BJ (cell line): ENCODE measurements around the gene LNP1. TPM values are rescaled to one million over a fixed set of nuclear protein-coding genes. Genes with fewer than 3 reads are reported as not detected.

ENCODE experiments used
- CTCF ChIA-PET: fragments of 350-600 bp; formaldehyde crosslinking; extraction: SDS; loops from one replicate; lab custom pipeline; 2021; ENCODE audit warnings: antibody characterized with exemption, inconsistent platforms; lab: Yijun Ruan, JAX
- POLR2A ChIA-PET: fragments of 300-600 bp; sonication (Branson Sonifier 250); formaldehyde crosslinking; extraction: SDS; loops from one replicate; lab custom pipeline; 2021; ENCODE audit warnings: antibody characterized with exemption; lab: Charles Lee
- DNase-seq: peaks from one replicate; pipeline ENCODE4 v3.0.0-alpha.2; 2011; ENCODE audit warnings: low read depth
- H3K27me3 ChIP-seq: 2 replicates; pipeline ENCODE4 v1.6.0; 2011; ENCODE audit warnings: low read length; ENCODE audit not compliant: control insufficient read depth, insufficient read depth
- H3K36me3 ChIP-seq: 2 replicates; pipeline ENCODE4 v1.5.1; 2011; ENCODE audit warnings: low read length; ENCODE audit not compliant: control insufficient read depth, insufficient read depth
- H3K4me3 ChIP-seq: 2 replicates; pipeline ENCODE4 v1.5.1; 2011; ENCODE audit warnings: low read depth, mild to moderate bottlenecking, control low read depth, low read length
- CTCF ChIP-seq: IDR thresholded peaks from 2 replicates; pipeline ENCODE4 v1.5.1; 2011; ENCODE audit warnings: low read depth, mild to moderate bottlenecking, control low read depth, inconsistent platforms, low read length, moderate library complexity; ENCODE audit not compliant: insufficient read depth
- polyA plus RNA-seq: library from polyadenylated mRNA; depleted of rRNA; stranded (reverse); fragments of >200 nt; gene quantifications from 2 replicates; pipeline ENCODE4 v1.2.3, GENCODE V29; 2011

LNP1 gene
- polyA plus RNA-seq, 1 experiment: 2.1 TPM

DNA sequence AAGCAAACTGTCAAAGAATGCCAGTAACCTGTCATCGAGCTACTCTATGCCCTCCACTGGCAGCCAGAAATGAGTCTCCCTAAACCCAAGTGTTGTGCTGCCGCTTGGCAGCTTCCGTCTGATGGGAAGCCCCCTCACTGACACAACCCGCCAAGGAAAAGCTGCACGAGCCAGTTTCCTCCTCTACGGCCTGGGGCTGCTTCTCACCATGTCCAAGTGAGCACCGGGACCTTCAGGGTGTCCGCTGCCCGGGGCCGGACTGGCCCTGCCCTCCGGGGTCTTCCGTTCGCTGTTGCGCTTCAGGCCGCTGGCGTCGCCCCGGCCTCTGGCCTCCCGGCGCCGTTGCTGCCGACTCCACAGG is 940 bp upstream of the LNP1 start:
- no peaks in the 10 kb centered on the region for H3K27me3 ChIP-seq
- peak overlapping the region; percentile 76 for H3K4me3 ChIP-seq
- ChIA-PET POLR2A (no interaction called here), CTCF (interaction anchor here (1.5 kb wide), 2 partner anchors 9 to 14 kb away, joined by 3 to 4 read pairs; no protein-coding TSS in a partner anchor)
- TF ChIP-seq CTCF: no peak
- no peaks in the 10 kb centered on the region for H3K36me3 ChIP-seq
- no peak for DNase-seq

GRCh38 chr3:100401674-100402041 is 319 bp downstream of the LNP1 start:
- peak overlapping the region; percentile 76 for H3K4me3 ChIP-seq
- no peaks in the 10 kb centered on the region for H3K36me3 ChIP-seq
- ChIA-PET CTCF (interaction anchor here (0.8 kb wide), 1 partner anchor 188 kb away, joined by 3 read pairs; no protein-coding TSS in a partner anchor), POLR2A (interaction anchor here (0.6 kb wide), 3 partner anchors 10 to 692 kb away, joined by 3 to 5 read pairs (median 3); no protein-coding TSS in a partner anchor)
- no peak for DNase-seq
- no peak for TF ChIP-seq CTCF
- no peaks in the 10 kb centered on the region for H3K27me3 ChIP-seq

- peak; percentile 44 for DNase-seq
- Histone ChIP-seq H3K27me3 (no peaks in the 10 kb centered on the region), H3K36me3 (no peaks in the 10 kb centered on the region), H3K4me3 (peak overlapping the region; percentile 76)
- TF ChIP-seq CTCF: no peak
- ChIA-PET CTCF (interaction anchor here (0.7 kb wide), 1 partner anchor 727 kb away, joined by 3 read pairs; no protein-coding TSS in a partner anchor), POLR2A (no interaction called here)
These were observed 917 bp downstream of the LNP1 start for GRCh38 chr3:100402256-100402655.

DNA sequence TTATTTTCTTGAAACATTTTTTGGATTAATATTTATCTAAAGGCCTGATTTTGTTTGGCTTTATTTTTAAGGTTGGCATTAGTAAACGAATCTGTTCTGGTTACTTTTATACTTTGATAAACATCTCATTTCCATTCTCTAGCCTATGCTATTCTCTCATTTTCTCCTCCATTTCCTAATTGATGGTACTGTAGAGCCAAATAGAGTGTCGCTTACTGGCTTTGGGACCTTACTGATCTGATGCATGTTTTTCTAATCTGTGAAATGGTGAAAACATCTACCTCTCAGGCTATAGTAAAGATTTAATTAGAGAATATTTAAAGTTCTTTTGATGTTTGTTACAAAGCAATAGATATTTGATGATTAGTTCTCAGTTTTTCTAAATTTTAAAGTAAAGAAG is 1.6 kb downstream of the LNP1 start:
- POLR2A ChIA-PET: no interaction called here
- CTCF ChIA-PET: no interaction called here
- no peak for TF ChIP-seq CTCF
- Histone ChIP-seq H3K4me3 (peak overlapping the region; percentile 76), H3K36me3 (no peaks in the 10 kb centered on the region), H3K27me3 (no peaks in the 10 kb centered on the region)
- no peak for DNase-seq

- H3K4me3 ChIP-seq: no peak overlapping the region
- H3K36me3 ChIP-seq: peaks cover 2% of the 10 kb centered on the region; the same call in 1 of the 2 replicates
- no peak for DNase-seq
- no peak for TF ChIP-seq CTCF
- POLR2A ChIA-PET: no interaction called here
- CTCF ChIA-PET: interaction anchor here (0.9 kb wide), 1 partner anchor 27 kb away, joined by 4 read pairs; no protein-coding TSS in a partner anchor
- H3K27me3 ChIP-seq: no peaks in the 10 kb centered on the region
These were observed 2.3 kb downstream of the LNP1 start for GRCh38 chr3:100403362-100404249.
